GM18951 (cell line): ENCODE results near the gene NDUFA7.
"Not testable (repeated sequence)": the region's sequence is repeated elsewhere in the genome, so short reads cannot be mapped to it uniquely, and the experiment has no call there.

Experiments
- POLR2A ChIP-seq: IDR thresholded peaks from 4 replicates; pipeline ENCODE4 v1.6.1; 2011; ENCODE audit warnings: mild to moderate bottlenecking; ENCODE audit not compliant: insufficient read length, insufficient read depth; ENCODE audit errors: extremely low read depth
- in situ Hi-C: fragments of 300-500 bp; cut with MboI; formaldehyde crosslinking; loops from one replicate; pipeline ENCODE4 v1.12.0; 2022; ENCODE audit warnings: low sequenced_read_pairs, mixed read lengths, inconsistent platforms; ENCODE audit not compliant: unreplicated experiment

NDUFA7 gene

GRCh38 chr19:8302734-8303133 lies 18.4 kb downstream of the NDUFA7 start:
- TF ChIP-seq POLR2A = no peak
- in situ Hi-C loops = no loop called here

GRCh38 chr19:8302357-8302691 lies 18.9 kb downstream of the NDUFA7 start:
- TF ChIP-seq POLR2A = no peak
- in situ Hi-C loops = no loop called here

- in situ Hi-C loops = not testable (repeated sequence)
Measured at GRCh38 chr19:8291337-8291736, 29.8 kb downstream of the NDUFA7 start.

GRCh38 chr19:8276508-8276907 lies 44.7 kb downstream of the NDUFA7 start:
- in situ Hi-C loops = not testable (repeated sequence)

DNA sequence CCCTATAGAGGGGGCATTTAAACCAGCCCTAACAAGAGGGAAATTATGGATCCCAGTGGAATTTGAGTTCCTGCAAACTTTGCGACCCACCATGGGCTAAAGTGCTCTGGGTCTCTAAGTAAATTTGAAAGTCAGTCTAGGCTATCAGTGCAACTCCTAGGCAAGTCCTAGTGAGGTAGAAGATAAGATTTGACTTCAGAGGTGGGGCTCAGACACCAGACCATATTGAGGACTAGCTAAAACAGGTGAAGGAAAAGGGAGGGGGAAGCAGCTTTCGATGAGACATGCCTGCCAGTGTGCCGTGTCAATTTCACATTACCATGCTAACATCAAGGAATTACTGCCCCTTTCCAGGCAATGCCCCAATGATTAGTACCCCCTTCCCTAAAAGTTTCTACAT lies 51.5 kb downstream of the NDUFA7 start:
- in situ Hi-C loops = loop anchor here (25.0 kb wide), 1 partner anchor 257 kb away; the partner anchor contains the start of gene ELAVL1
- TF ChIP-seq POLR2A = no peak

DNA sequence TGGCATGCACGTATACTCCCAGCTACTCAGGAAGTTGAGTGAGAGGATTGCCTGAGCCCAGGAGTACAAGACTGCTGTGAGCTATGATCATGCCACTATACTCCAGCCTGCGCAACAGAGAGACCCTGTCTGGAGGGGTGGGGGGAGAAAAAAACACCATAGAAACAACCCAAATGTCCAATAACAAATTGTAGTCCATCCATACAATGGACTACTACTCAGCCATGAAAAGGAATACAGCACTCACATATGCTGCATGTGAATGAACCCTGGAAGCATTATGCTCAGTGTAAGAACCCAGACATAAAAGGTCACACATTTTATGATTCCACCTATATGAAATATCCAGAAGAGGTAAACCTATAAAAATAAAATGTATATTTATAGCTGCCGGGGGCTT lies 55.3 kb downstream of the NDUFA7 start:
- in situ Hi-C loops = loop anchor here (25.0 kb wide), 1 partner anchor 254 kb away; the partner anchor contains the start of gene ELAVL1
- TF ChIP-seq POLR2A = no peak

GRCh38 chr19:8264248-8264647 lies 56.9 kb downstream of the NDUFA7 start:
- in situ Hi-C loops = loop anchor here (25.0 kb wide), 1 partner anchor 252 kb away; the partner anchor contains the start of gene ELAVL1

GRCh38 chr19:8262431-8262830 lies 58.7 kb downstream of the NDUFA7 start:
- no peak for TF ChIP-seq POLR2A
- in situ Hi-C loops = loop anchor here (25.0 kb wide), 1 partner anchor 250 kb away; the partner anchor contains the start of gene ELAVL1

- in situ Hi-C loops = loop anchor here (25.0 kb wide), 1 partner anchor 250 kb away; the partner anchor contains the start of gene ELAVL1
- TF ChIP-seq POLR2A = no peak
Measured at GRCh38 chr19:8261881-8262280, 59.3 kb downstream of the NDUFA7 start.

- in situ Hi-C loops = loop anchor here (25.0 kb wide), 1 partner anchor 249 kb away; the partner anchor contains the start of gene ELAVL1
Measured at GRCh38 chr19:8261347-8261746, 59.8 kb downstream of the NDUFA7 start.

More at GRCh38 chr19:8261347-8261746, 59.8 kb downstream of the NDUFA7 start:
- no peak for TF ChIP-seq POLR2A
